Panc1 (cell line): ENCODE data around the gene PDZD8. TPM values are rescaled to one million over a fixed set of nuclear protein-coding genes. Genes with fewer than 3 reads are reported as not detected.

Experiments
- ATAC-seq: fragments of 200-7000 bp; cut with Tn5 transposase; 2 replicates; pipeline ENCODE4 v1.9.1; 2020; ENCODE audit warnings: mild to moderate bottlenecking, moderate library complexity
- BruUV-seq: library from RNA; stranded (reverse); fragments of 400-500 nt; replicated peaks from 2 replicates; lab custom pipeline; 2021; lab: Mats Ljungman, UMichigan
- CTCF ChIA-PET: fragments of 300-600 bp; sonication (Branson Sonifier 250); formaldehyde crosslinking; loops from one replicate; lab custom pipeline; 2022; ENCODE audit warnings: antibody characterized with exemption; lab: Charles Lee
- POLR2A ChIA-PET: fragments of 300-600 bp; sonication (Branson Sonifier 250); formaldehyde crosslinking; loops from one replicate; lab custom pipeline; 2022; ENCODE audit warnings: antibody characterized with exemption; lab: Charles Lee
- DNase-seq: peaks from one replicate; pipeline ENCODE4 v3.0.0-alpha.2; 2010; ENCODE audit warnings: low read depth, low spot score
- H3K27ac ChIP-seq: 2 replicates; pipeline ENCODE4 v1.5.1; 2011; ENCODE audit warnings: mild to moderate bottlenecking, low read length, inconsistent platforms
- H3K27me3 ChIP-seq: fragments of 200-500 bp; sonication (Bioruptor generic); 2 replicates; pipeline ENCODE4 v1.6.0; 2014; ENCODE audit warnings: low read length, inconsistent platforms; ENCODE audit not compliant: control insufficient read depth, insufficient read depth
- H3K36me3 ChIP-seq: fragments of 200-500 bp; sonication (Bioruptor generic); 2 replicates; pipeline ENCODE4 v1.5.1; 2014; ENCODE audit warnings: inconsistent platforms, mild to moderate bottlenecking, low read length, moderate library complexity; ENCODE audit not compliant: control insufficient read depth, insufficient read depth
- H3K4me1 ChIP-seq: 2 replicates; pipeline ENCODE4 v1.5.1; 2011; ENCODE audit warnings: inconsistent platforms, mild to moderate bottlenecking, low read length, moderate library complexity; ENCODE audit not compliant: control insufficient read depth, insufficient read depth
- H3K4me3 ChIP-seq, 2 experiments: 2 replicates each; pipeline ENCODE4 v1.5.1; 2011 to 2012; ENCODE audit warnings: low read depth in 2 of 2, low read length in 2 of 2, mild to moderate bottlenecking in 2 of 2, inconsistent platforms in 1 of 2, moderate library complexity in 1 of 2
- H3K9me3 ChIP-seq: fragments of 200-500 bp; sonication (Bioruptor generic); 2 replicates; pipeline ENCODE4 v1.5.1; 2014; ENCODE audit warnings: low read depth, mild to moderate bottlenecking, inconsistent platforms, low read length, moderate library complexity; ENCODE audit not compliant: control insufficient read depth, insufficient read depth
- POLR2AphosphoS5 ChIP-seq: IDR thresholded peaks from 2 replicates; pipeline ENCODE4 v1.6.1; 2012; ENCODE audit warnings: mild to moderate bottlenecking, low read depth, low read length, moderate library complexity
- SIN3A ChIP-seq: IDR thresholded peaks from 2 replicates; pipeline ENCODE4 v1.6.1; 2012; ENCODE audit warnings: low read depth, mild to moderate bottlenecking, low read length, moderate library complexity, borderline replicate concordance; ENCODE audit not compliant: insufficient read depth
- TCF7L2 ChIP-seq: IDR thresholded peaks from 2 replicates; pipeline ENCODE4 v1.6.1; 2011; ENCODE audit warnings: mild to moderate bottlenecking, low read depth, low read length, inconsistent platforms
- in situ Hi-C: cut with HindIII; loops from 2 replicates; pipeline ENCODE4 v1.10.0; 2016; ENCODE audit warnings: low sequenced_read_pairs, low pct_unique_long_range_greater_than_20kb
- intact Hi-C: fragments of 100-400 bp; cut with micrococcal nuclease; formaldehyde crosslinking; loops from one replicate; pipeline ENCODE4 v1.10.0; 2022; ENCODE audit not compliant: unreplicated experiment
- total RNA-seq: library from RNA; stranded (reverse); gene quantifications from one replicate; pipeline ENCODE4 v1.2.1, GENCODE V29; 2021; ENCODE audit not compliant: unreplicated experiment
- TF ChIP-seq, protein P1 (sequence below): fragments of 450-650 bp; IDR thresholded peaks from 2 replicates; pipeline ENCODE4 v1.5.1; 2017; ENCODE audit warnings: mild to moderate bottlenecking
- TF ChIP-seq, protein P2 (sequence below), 2 experiments: IDR thresholded peaks; 2 replicates each; pipeline ENCODE4 v1.6.1; 2011 to 2012; ENCODE audit warnings: low read depth in 2 of 2, control low read depth in 1 of 2, low read length in 1 of 2, mild to moderate bottlenecking in 1 of 2, moderate library complexity in 1 of 2; ENCODE audit not compliant: insufficient read depth in 1 of 2

Gene PDZD8
- total RNA-seq, 1 experiment from 2014 or later, result 44.7 TPM

DNA sequence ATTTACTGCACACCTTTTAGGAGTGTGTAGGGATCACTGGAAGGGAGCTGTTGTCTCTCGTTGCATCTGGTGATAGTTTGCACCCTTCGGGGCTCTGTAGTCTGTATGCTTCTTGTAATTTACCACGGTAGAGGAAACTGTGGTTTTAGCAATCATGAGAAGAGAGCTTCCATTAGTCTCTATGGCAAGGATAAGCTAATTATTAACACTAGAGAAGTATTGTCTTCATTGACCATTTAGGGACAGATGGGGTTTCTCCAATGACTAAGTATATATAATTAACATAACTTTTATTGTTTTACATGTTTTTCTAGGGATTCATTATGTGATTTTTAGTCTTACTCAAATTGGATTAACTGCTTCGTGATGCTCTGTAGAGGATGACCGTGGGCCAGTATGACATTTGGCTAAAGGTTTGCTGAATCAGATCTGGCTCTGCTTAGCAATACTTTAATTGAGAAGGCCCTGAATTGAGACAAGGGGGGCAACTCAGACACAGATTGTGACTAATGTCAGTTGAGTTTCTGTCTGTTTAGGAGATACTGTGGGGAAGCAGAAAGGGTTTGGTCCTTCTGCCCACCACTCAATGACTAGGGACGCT is 125.6 kb downstream of the PDZD8 start:
- DNase-seq (no peak), ATAC-seq (no peak)
- intact Hi-C loops, result no loop called here
- Histone ChIP-seq H3K27me3 (peaks cover 30% of the 10 kb centered on the region), H3K27ac (no peak overlapping the region), H3K4me3 (no peak overlapping the region), H3K36me3 (no peaks in the 10 kb centered on the region), H3K9me3 (no peaks in the 10 kb centered on the region), H3K4me1 (no peaks in the 10 kb centered on the region)
- in situ Hi-C loops, result no loop called here
- no TSS peak for BruUV-seq
- ChIA-PET CTCF (no interaction called here), POLR2A (interaction anchor here (0.6 kb wide), 1 partner anchor 610 kb away, joined by 7 read pairs; no protein-coding TSS in a partner anchor)
- no peak for TF ChIP-seq TCF7L2
- TF ChIP-seq, protein P1, sequence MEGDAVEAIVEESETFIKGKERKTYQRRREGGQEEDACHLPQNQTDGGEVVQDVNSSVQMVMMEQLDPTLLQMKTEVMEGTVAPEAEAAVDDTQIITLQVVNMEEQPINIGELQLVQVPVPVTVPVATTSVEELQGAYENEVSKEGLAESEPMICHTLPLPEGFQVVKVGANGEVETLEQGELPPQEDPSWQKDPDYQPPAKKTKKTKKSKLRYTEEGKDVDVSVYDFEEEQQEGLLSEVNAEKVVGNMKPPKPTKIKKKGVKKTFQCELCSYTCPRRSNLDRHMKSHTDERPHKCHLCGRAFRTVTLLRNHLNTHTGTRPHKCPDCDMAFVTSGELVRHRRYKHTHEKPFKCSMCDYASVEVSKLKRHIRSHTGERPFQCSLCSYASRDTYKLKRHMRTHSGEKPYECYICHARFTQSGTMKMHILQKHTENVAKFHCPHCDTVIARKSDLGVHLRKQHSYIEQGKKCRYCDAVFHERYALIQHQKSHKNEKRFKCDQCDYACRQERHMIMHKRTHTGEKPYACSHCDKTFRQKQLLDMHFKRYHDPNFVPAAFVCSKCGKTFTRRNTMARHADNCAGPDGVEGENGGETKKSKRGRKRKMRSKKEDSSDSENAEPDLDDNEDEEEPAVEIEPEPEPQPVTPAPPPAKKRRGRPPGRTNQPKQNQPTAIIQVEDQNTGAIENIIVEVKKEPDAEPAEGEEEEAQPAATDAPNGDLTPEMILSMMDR, result no peak
- TF ChIP-seq SIN3A, result no peak
- no peak for TF ChIP-seq POLR2AphosphoS5

DNA sequence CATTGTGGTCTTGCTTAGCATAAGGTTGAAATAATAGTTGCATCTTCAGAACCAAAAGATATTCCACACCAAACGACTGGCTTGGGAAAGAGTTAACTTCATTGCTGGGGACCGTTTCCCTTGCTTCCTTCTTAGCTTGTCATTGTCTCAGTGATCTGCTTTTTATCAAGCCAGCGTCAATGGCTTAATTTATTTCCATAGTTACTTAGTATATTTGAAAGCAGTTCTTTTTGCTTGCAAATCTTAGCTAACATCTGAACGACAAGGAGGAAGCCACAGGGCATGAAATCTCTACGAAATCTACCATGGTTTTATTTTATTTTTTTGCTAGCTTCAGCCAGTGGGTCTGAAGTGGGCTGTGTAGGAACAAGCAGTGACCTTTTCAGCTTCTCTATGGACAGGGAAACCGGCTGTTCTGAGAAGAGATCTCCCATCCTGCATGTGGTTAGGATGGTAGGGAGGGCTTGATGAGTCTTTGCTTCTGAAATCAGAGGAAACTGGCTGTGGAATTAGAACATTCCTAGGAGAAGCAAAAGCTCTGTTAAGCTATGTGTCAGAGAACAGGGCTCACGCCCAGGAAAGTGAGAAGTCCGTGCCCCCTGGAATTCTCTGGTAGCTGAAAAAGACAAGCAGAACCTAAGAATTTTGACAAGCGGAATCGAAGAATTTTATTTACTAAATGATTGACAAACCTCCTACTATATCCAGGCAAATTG is 126.3 kb downstream of the PDZD8 start:
- in situ Hi-C loops (no loop called here), intact Hi-C loops (no loop called here)
- Histone ChIP-seq H3K27ac (no peak overlapping the region), H3K9me3 (no peaks in the 10 kb centered on the region), H3K4me3 (no peak overlapping the region), H3K36me3 (no peaks in the 10 kb centered on the region), H3K4me1 (no peaks in the 10 kb centered on the region), H3K27me3 (peaks cover 30% of the 10 kb centered on the region)
- BruUV-seq, result no TSS peak
- TF ChIP-seq TCF7L2 (no peak), POLR2AphosphoS5 (no peak), SIN3A (no peak)
- TF ChIP-seq, protein P1, result no peak
- TF ChIP-seq, protein P2, sequence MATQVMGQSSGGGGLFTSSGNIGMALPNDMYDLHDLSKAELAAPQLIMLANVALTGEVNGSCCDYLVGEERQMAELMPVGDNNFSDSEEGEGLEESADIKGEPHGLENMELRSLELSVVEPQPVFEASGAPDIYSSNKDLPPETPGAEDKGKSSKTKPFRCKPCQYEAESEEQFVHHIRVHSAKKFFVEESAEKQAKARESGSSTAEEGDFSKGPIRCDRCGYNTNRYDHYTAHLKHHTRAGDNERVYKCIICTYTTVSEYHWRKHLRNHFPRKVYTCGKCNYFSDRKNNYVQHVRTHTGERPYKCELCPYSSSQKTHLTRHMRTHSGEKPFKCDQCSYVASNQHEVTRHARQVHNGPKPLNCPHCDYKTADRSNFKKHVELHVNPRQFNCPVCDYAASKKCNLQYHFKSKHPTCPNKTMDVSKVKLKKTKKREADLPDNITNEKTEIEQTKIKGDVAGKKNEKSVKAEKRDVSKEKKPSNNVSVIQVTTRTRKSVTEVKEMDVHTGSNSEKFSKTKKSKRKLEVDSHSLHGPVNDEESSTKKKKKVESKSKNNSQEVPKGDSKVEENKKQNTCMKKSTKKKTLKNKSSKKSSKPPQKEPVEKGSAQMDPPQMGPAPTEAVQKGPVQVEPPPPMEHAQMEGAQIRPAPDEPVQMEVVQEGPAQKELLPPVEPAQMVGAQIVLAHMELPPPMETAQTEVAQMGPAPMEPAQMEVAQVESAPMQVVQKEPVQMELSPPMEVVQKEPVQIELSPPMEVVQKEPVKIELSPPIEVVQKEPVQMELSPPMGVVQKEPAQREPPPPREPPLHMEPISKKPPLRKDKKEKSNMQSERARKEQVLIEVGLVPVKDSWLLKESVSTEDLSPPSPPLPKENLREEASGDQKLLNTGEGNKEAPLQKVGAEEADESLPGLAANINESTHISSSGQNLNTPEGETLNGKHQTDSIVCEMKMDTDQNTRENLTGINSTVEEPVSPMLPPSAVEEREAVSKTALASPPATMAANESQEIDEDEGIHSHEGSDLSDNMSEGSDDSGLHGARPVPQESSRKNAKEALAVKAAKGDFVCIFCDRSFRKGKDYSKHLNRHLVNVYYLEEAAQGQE (IDR thresholded peaks at IDR 0.05; ENCODE audit: insufficient read depth in 1 of 2, low read depth in 2 of 2, low read length in 1 of 2), result no peak
- ChIA-PET POLR2A (no interaction called here), CTCF (no interaction called here)
- no peak for DNase-seq
- no peak for ATAC-seq
